Mammary epithelial cell (primary cell): ENCODE data around the gene CLDND1.

Source experiments
- CTCF ChIP-seq, 2 donors: IDR thresholded peaks in 1 of 2; conservative IDR thresholded peaks in 1 of 2; 2 replicates each; pipeline ENCODE4 v1.5.1; 2011 to 2012; ENCODE audit warnings: inconsistent platforms in 2 of 2, low read length in 2 of 2, mild to moderate bottlenecking in 2 of 2, control low read depth in 1 of 2, low read depth in 1 of 2; ENCODE audit not compliant: insufficient read depth in 1 of 2; ENCODE audit errors: extremely low read depth in 1 of 2
- EZH2 ChIP-seq: IDR thresholded peaks from 2 replicates; pipeline ENCODE4 v1.6.1; 2012; ENCODE audit warnings: low read length, inconsistent platforms, borderline replicate concordance

GRCh38 chr3:98513736-98514135 is 9.0 kb downstream of the CLDND1 start:
- TF ChIP-seq CTCF (conservative IDR thresholded peaks at IDR 0.05 in 1 of 2, IDR thresholded peaks at IDR 0.05 in 1 of 2; ENCODE audit: extremely low read depth in 1 of 2, insufficient read depth in 1 of 2, low read depth in 1 of 2, low read length in 2 of 2): no peak
- TF ChIP-seq EZH2: no peak
